ENCODE measurements around the gene RPL13A.

GRCh38 chr19:49492573-49493405, 5.4 kb downstream of the RPL13A start:
- peak; percentile 39; the same call in 1 of the 2 replicates for TF ChIP-seq CREB1 (IDR thresholded peaks at IDR 0.05)
- TF ChIP-seq CREB1 (CRISPR knock-in tag; IDR thresholded peaks at IDR 0.05): no peak
- no peak for TF ChIP-seq BRF2 (IDR thresholded peaks at IDR 0.05; ENCODE audit: borderline replicate concordance, insufficient read depth, insufficient read length)
- no peak for TF ChIP-seq TCF7L2 (IDR thresholded peaks at IDR 0.05; ENCODE audit: low read depth, low read length)
- TF ChIP-seq, protein P1, sequence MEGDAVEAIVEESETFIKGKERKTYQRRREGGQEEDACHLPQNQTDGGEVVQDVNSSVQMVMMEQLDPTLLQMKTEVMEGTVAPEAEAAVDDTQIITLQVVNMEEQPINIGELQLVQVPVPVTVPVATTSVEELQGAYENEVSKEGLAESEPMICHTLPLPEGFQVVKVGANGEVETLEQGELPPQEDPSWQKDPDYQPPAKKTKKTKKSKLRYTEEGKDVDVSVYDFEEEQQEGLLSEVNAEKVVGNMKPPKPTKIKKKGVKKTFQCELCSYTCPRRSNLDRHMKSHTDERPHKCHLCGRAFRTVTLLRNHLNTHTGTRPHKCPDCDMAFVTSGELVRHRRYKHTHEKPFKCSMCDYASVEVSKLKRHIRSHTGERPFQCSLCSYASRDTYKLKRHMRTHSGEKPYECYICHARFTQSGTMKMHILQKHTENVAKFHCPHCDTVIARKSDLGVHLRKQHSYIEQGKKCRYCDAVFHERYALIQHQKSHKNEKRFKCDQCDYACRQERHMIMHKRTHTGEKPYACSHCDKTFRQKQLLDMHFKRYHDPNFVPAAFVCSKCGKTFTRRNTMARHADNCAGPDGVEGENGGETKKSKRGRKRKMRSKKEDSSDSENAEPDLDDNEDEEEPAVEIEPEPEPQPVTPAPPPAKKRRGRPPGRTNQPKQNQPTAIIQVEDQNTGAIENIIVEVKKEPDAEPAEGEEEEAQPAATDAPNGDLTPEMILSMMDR (IDR thresholded peaks at IDR 0.05 in 2 of 3, conservative IDR thresholded peaks at IDR 0.05 in 1 of 3; ENCODE audit: insufficient read depth in 2 of 3, low read depth in 1 of 3, low read length in 3 of 3): no peak
- TF ChIP-seq ETV1 (tag; conservative IDR thresholded peaks at IDR 0.05; ENCODE audit: low read depth): no peak
- no peak for TF ChIP-seq MAX (CRISPR knock-in tag; IDR thresholded peaks at IDR 0.05)
- no peak for TF ChIP-seq BCL6 (CRISPR knock-in tag; IDR thresholded peaks at IDR 0.05)
- no peak for TF ChIP-seq JUND (IDR thresholded peaks at IDR 0.05; ENCODE audit: borderline replicate concordance, low read depth, low read length)
- TF ChIP-seq JUND (tag; IDR thresholded peaks at IDR 0.05; ENCODE audit: borderline replicate concordance, low read depth, low read length): no peak
- TF ChIP-seq CLOCK (CRISPR knock-in tag; IDR thresholded peaks at IDR 0.05; ENCODE audit: borderline replicate concordance): no peak
- TF ChIP-seq MXI1 (IDR thresholded peaks at IDR 0.05; ENCODE audit: low read depth, low read length): no peak; the same call in 1 of the 2 replicates
- no peak for TF ChIP-seq ZNF76 (CRISPR knock-in tag; IDR thresholded peaks at IDR 0.05; ENCODE audit: borderline replicate concordance)
- TF ChIP-seq SIN3A (IDR thresholded peaks at IDR 0.05; ENCODE audit: borderline replicate concordance in 2 of 2, control insufficient read depth in 1 of 2, low read depth in 2 of 2, low read length in 2 of 2): peak; percentile 68 to 76; a peak in 3 of 4 replicates
- TF ChIP-seq JUN (IDR thresholded peaks at IDR 0.05; ENCODE audit: borderline replicate concordance, low read depth, low read length): no peak
- no peak for TF ChIP-seq JUN (CRISPR knock-in tag; IDR thresholded peaks at IDR 0.05; ENCODE audit: borderline replicate concordance)
- no peak for TF ChIP-seq ATF4 (CRISPR knock-in tag; IDR thresholded peaks at IDR 0.05)
